D721Med (cell line): ENCODE measurements around the gene WDR26.
A peak's percentile ranks its signal among the peaks of the same experiment; 100 is the strongest.
"Not testable (repeated sequence)": the region's sequence is repeated elsewhere in the genome, so short reads cannot be mapped to it uniquely, and the experiment has no call there.

Experiments used
- DNase-seq: peaks from one replicate; pipeline ENCODE4 v3.0.0; 2011; ENCODE audit warnings: low spot score; ENCODE audit not compliant: insufficient read length
- FAIRE-seq: peaks from 2 replicates; lab custom pipeline; 2011; peaks lifted over from hg19 to GRCh38; lab: Jason Lieb, UNC
- CTCF ChIP-seq: IDR thresholded peaks from 2 replicates; pipeline ENCODE4 v1.5.1; 2012; ENCODE audit warnings: mild to moderate bottlenecking, control low read depth; ENCODE audit not compliant: insufficient read depth; ENCODE audit errors: missing control alignments

Gene WDR26

GRCh38 chr1:224358237-224358636 lies 76.4 kb downstream of the WDR26 start:
- no peak for FAIRE-seq
- TF ChIP-seq CTCF: no peak

GRCh38 chr1:224357626-224358124 lies 76.9 kb downstream of the WDR26 start:
- TF ChIP-seq CTCF: no peak
- no peak for DNase-seq
- FAIRE-seq: peak; percentile 71

More at GRCh38 chr1:224358237-224358636, 76.4 kb downstream of the WDR26 start:
- no peak for DNase-seq

GRCh38 chr1:224356685-224357625 lies 77.6 kb downstream of the WDR26 start, which contains the start of gene CNIH4:
TSS of gene CNIH4 (plus strand) at chr1:224356879. CDS start at chr1:224356925, 46 bp downstream.
- peak; percentile 92 for DNase-seq
- no peak for TF ChIP-seq CTCF
- peak; percentile 71 for FAIRE-seq

- no peak for DNase-seq
- FAIRE-seq: no peak
- no peak for TF ChIP-seq CTCF
Measured at GRCh38 chr1:224353975-224354925, 80.3 kb downstream of the WDR26 start.

GRCh38 chr1:224352436-224353085 lies 82.0 kb downstream of the WDR26 start:
- FAIRE-seq, DNase-seq: not testable (repeated sequence)

GRCh38 chr1:224349716-224350115 lies 84.9 kb downstream of the WDR26 start:
- FAIRE-seq, DNase-seq: not testable (repeated sequence)

- FAIRE-seq (no peak), DNase-seq (no peak)
- TF ChIP-seq CTCF: no peak
Measured at GRCh38 chr1:224348137-224348536, 86.5 kb downstream of the WDR26 start.
